Liver (tissue), 3 donors: Measurements from ENCODE around the gene SYT13.

Experiments used
- GABPA ChIP-seq, 2 donors: IDR thresholded peaks in 1 of 2; conservative IDR thresholded peaks in 1 of 2; 2 replicates each; pipeline ENCODE4 v1.6.1; 2016; ENCODE audit warnings: antibody characterized with exemption in 2 of 2, mild to moderate bottlenecking in 1 of 2, moderate library complexity in 1 of 2
- RAD21 ChIP-seq, 2 donors: IDR thresholded peaks; 2 replicates each; pipeline ENCODE4 v1.6.1; 2016; ENCODE audit warnings: antibody characterized with exemption in 2 of 2, mild to moderate bottlenecking in 2 of 2
- SP1 ChIP-seq: IDR thresholded peaks from 2 replicates; pipeline ENCODE4 v1.6.1; 2018; ENCODE audit warnings: antibody characterized with exemption, mild to moderate bottlenecking
- TAF1 ChIP-seq: conservative IDR thresholded peaks from 2 replicates; pipeline ENCODE4 v1.6.1; 2016; ENCODE audit warnings: antibody characterized with exemption, mild to moderate bottlenecking
- YY1 ChIP-seq: IDR thresholded peaks from 2 replicates; pipeline ENCODE4 v1.6.1; 2016; ENCODE audit warnings: antibody characterized with exemption, mild to moderate bottlenecking
- TF ChIP-seq, protein P1 (sequence below): fragments of 150-350 bp; IDR thresholded peaks from 2 replicates; pipeline ENCODE4 v1.5.1; 2017; ENCODE audit warnings: improper control_type of control experiment, low read depth, low read length; ENCODE audit not compliant: missing input control
- TF ChIP-seq, protein P2 (sequence below): IDR thresholded peaks from 2 replicates; pipeline ENCODE4 v1.6.1; 2016; ENCODE audit warnings: antibody characterized with exemption
- TF ChIP-seq, protein P3 (sequence below): IDR thresholded peaks from 2 replicates; pipeline ENCODE4 v1.6.1; 2016; ENCODE audit warnings: antibody characterized with exemption, mild to moderate bottlenecking
- donor health status: healthy.
- donor health status: healthy.

DNA sequence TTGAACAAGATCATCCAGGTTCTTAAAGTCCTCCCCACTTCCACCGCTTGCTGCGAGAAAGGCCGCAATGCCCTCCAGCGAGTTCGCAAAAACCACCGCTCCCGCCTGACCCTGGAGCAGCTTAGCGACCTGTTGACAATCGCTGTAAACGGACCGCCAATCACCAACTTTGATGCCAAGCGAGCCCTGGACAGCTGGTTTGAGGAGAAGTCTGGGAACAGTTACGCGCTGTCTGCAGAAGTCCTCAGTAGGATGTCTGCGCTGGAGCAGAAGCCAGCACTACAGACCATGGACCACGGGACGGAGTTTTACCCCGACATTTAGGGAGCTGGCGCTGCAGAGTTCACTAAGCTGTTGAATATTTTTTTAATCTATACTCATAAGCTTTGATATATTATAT is 58.3 kb downstream of the SYT13 start:
- TF ChIP-seq, protein P1, sequence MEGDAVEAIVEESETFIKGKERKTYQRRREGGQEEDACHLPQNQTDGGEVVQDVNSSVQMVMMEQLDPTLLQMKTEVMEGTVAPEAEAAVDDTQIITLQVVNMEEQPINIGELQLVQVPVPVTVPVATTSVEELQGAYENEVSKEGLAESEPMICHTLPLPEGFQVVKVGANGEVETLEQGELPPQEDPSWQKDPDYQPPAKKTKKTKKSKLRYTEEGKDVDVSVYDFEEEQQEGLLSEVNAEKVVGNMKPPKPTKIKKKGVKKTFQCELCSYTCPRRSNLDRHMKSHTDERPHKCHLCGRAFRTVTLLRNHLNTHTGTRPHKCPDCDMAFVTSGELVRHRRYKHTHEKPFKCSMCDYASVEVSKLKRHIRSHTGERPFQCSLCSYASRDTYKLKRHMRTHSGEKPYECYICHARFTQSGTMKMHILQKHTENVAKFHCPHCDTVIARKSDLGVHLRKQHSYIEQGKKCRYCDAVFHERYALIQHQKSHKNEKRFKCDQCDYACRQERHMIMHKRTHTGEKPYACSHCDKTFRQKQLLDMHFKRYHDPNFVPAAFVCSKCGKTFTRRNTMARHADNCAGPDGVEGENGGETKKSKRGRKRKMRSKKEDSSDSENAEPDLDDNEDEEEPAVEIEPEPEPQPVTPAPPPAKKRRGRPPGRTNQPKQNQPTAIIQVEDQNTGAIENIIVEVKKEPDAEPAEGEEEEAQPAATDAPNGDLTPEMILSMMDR, result no peak
- no peak for TF ChIP-seq RAD21 (IDR thresholded peaks at IDR 0.05)
- TF ChIP-seq TAF1, result no peak
- no peak for TF ChIP-seq SP1
- no peak for TF ChIP-seq GABPA (IDR thresholded peaks at IDR 0.05 in 1 of 2, conservative IDR thresholded peaks at IDR 0.05 in 1 of 2)
- TF ChIP-seq YY1, result no peak
- TF ChIP-seq, protein P2, sequence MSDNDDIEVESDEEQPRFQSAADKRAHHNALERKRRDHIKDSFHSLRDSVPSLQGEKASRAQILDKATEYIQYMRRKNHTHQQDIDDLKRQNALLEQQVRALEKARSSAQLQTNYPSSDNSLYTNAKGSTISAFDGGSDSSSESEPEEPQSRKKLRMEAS, result no peak
- TF ChIP-seq, protein P3, sequence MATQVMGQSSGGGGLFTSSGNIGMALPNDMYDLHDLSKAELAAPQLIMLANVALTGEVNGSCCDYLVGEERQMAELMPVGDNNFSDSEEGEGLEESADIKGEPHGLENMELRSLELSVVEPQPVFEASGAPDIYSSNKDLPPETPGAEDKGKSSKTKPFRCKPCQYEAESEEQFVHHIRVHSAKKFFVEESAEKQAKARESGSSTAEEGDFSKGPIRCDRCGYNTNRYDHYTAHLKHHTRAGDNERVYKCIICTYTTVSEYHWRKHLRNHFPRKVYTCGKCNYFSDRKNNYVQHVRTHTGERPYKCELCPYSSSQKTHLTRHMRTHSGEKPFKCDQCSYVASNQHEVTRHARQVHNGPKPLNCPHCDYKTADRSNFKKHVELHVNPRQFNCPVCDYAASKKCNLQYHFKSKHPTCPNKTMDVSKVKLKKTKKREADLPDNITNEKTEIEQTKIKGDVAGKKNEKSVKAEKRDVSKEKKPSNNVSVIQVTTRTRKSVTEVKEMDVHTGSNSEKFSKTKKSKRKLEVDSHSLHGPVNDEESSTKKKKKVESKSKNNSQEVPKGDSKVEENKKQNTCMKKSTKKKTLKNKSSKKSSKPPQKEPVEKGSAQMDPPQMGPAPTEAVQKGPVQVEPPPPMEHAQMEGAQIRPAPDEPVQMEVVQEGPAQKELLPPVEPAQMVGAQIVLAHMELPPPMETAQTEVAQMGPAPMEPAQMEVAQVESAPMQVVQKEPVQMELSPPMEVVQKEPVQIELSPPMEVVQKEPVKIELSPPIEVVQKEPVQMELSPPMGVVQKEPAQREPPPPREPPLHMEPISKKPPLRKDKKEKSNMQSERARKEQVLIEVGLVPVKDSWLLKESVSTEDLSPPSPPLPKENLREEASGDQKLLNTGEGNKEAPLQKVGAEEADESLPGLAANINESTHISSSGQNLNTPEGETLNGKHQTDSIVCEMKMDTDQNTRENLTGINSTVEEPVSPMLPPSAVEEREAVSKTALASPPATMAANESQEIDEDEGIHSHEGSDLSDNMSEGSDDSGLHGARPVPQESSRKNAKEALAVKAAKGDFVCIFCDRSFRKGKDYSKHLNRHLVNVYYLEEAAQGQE, result no peak
